NB4 (cell line): ENCODE data around the gene ACTG1.

Experiments
- CTCF ChIP-seq: IDR thresholded peaks from one replicate; pipeline ENCODE4 v1.5.1; 2012; ENCODE audit warnings: low read depth, low read length
- MYC ChIP-seq: IDR thresholded peaks from 2 replicates; pipeline ENCODE4 v1.6.1; 2011; ENCODE audit warnings: low read depth, low read length
- POLR2A ChIP-seq: IDR thresholded peaks from 2 replicates; pipeline ENCODE4 v1.6.1; 2011; ENCODE audit warnings: mild to moderate bottlenecking; ENCODE audit not compliant: insufficient read length; ENCODE audit errors: extremely low read depth

DNA sequence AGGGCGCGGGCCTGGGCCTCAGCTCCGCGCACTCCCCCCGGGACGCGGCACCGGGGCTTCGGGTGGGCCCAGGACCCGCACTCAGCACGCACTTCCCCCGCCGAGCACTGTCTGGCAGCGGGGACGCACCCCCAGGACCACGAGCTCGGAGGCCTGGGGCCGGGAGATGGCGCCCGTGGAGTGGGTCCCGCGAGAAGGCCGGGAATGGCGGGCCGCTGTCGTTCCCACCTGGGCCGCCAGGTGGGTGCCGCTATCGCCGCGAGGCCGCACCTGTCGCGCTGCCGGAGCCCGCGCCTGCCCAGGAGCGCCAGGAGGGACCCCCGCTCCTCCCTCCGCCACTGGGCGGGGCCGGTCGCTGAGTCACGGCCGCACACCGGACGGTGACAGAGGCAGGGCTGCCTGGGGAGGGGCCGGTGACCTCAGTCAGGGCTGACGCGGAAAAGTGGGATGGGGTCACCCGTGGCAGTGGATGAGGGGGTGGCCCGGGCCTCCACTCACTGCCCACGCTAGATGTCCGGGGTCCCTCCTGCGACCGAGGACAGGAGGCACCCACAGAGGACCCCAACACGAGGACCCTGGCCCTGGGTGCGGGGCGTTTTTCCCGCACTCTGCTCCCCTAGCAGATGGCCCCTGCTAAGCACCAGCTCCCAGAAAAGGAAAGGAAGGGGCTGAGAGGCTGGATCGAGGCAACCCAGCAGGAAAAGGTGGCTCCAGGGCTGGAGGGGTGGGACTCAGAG lies 6.9 kb upstream of the ACTG1 start:
- no peak for TF ChIP-seq CTCF
- TF ChIP-seq POLR2A, result no peak
- TF ChIP-seq MYC, result no peak
